ENCODE results near the gene NHLH2. TPM values are rescaled to one million over a fixed set of nuclear protein-coding genes. Genes with fewer than 3 reads are reported as not detected.

The NHLH2 gene
- polyA plus RNA-seq, 1 of the 3 experiments (the other 2 are of a cell fraction) = not detected

DNA sequence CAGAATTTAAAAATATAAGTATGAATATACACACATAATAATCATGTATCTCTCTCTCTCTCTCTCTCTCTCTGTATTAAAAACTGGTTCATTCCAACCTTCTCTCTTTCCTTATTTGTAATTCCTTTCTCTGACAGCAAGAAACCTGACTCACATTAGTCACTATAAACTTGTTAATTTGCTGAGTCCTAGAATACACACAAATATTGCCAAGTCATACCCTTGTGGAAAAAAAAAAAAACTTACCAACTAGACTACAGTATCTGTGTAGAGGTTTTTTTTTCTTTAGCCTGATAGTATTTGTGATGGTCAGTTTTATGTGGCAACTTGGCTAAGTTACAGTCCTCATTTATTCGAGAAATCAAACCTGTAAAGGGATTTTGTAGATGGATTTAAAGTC, 26.3 kb upstream of the NHLH2 start (continued):
- TF ChIP-seq, protein P1, sequence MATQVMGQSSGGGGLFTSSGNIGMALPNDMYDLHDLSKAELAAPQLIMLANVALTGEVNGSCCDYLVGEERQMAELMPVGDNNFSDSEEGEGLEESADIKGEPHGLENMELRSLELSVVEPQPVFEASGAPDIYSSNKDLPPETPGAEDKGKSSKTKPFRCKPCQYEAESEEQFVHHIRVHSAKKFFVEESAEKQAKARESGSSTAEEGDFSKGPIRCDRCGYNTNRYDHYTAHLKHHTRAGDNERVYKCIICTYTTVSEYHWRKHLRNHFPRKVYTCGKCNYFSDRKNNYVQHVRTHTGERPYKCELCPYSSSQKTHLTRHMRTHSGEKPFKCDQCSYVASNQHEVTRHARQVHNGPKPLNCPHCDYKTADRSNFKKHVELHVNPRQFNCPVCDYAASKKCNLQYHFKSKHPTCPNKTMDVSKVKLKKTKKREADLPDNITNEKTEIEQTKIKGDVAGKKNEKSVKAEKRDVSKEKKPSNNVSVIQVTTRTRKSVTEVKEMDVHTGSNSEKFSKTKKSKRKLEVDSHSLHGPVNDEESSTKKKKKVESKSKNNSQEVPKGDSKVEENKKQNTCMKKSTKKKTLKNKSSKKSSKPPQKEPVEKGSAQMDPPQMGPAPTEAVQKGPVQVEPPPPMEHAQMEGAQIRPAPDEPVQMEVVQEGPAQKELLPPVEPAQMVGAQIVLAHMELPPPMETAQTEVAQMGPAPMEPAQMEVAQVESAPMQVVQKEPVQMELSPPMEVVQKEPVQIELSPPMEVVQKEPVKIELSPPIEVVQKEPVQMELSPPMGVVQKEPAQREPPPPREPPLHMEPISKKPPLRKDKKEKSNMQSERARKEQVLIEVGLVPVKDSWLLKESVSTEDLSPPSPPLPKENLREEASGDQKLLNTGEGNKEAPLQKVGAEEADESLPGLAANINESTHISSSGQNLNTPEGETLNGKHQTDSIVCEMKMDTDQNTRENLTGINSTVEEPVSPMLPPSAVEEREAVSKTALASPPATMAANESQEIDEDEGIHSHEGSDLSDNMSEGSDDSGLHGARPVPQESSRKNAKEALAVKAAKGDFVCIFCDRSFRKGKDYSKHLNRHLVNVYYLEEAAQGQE (IDR thresholded peaks at IDR 0.05; ENCODE audit: low read depth, low read length) = no peak
- TF ChIP-seq, protein P2, sequence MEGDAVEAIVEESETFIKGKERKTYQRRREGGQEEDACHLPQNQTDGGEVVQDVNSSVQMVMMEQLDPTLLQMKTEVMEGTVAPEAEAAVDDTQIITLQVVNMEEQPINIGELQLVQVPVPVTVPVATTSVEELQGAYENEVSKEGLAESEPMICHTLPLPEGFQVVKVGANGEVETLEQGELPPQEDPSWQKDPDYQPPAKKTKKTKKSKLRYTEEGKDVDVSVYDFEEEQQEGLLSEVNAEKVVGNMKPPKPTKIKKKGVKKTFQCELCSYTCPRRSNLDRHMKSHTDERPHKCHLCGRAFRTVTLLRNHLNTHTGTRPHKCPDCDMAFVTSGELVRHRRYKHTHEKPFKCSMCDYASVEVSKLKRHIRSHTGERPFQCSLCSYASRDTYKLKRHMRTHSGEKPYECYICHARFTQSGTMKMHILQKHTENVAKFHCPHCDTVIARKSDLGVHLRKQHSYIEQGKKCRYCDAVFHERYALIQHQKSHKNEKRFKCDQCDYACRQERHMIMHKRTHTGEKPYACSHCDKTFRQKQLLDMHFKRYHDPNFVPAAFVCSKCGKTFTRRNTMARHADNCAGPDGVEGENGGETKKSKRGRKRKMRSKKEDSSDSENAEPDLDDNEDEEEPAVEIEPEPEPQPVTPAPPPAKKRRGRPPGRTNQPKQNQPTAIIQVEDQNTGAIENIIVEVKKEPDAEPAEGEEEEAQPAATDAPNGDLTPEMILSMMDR (IDR thresholded peaks at IDR 0.05) = no peak
- TF ChIP-seq, protein P3, sequence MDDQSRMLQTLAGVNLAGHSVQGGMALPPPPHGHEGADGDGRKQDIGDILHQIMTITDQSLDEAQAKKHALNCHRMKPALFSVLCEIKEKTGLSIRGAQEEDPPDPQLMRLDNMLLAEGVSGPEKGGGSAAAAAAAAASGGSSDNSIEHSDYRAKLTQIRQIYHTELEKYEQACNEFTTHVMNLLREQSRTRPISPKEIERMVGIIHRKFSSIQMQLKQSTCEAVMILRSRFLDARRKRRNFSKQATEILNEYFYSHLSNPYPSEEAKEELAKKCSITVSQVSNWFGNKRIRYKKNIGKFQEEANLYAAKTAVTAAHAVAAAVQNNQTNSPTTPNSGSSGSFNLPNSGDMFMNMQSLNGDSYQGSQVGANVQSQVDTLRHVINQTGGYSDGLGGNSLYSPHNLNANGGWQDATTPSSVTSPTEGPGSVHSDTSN (IDR thresholded peaks at IDR 0.05) = no peak
- no peak for TF ChIP-seq FOXJ3 (CRISPR knock-in tag; IDR thresholded peaks at IDR 0.05)
- no peak for TF ChIP-seq SMC3 (IDR thresholded peaks at IDR 0.05; ENCODE audit: low read depth, low read length)
- no peak for TF ChIP-seq RAD21 (IDR thresholded peaks at IDR 0.05; ENCODE audit: low read length)
- no peak for TF ChIP-seq NRF1 (IDR thresholded peaks at IDR 0.05; ENCODE audit: low read depth, low read length)

DNA sequence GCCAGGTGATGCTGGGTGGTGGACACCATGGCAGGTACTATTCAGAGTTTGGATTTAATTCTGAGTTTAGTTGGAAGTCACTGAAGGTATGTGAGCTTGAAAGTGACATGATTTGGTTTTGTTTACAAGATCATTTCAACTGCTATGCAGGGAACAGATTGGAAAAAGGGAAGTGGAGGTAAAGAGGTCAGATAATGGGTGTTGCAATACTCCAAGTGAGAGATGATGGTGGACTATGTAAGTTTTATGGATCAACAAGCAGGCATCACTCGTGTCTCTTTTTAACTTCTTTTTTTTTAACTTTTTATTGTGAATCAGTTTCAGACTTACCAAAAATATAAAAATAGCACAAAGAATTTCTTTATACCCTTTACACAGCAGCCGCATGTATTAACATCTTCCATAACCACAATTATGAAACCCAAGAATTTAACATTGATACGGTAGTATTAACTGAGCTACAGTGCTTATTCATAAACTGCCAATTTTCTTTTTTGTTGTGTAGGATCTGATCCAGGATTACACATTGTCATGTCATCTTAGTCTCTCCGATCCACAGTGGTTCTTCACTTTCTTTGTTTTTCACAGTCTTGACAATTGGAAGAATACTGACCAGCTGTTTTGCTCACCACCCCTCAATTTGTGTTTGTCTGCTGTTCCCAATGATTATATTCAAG, 24.9 kb upstream of the NHLH2 start:
- POLR2A ChIA-PET = no interaction called here
- DNase-seq = no peak

More for the DNA sequence above, 24.9 kb upstream of the NHLH2 start:
- CTCF ChIA-PET = no interaction called here
- H3K9ac ChIP-seq = no peak overlapping the region
- H3K9me3 ChIP-seq = no peaks in the 10 kb centered on the region
- H3K4me2 ChIP-seq = no peak overlapping the region
- no peak overlapping the region for H2AFZ ChIP-seq (ENCODE audit: low read depth)
- WGBS (ENCODE audit: low lambda C conversion rate) = 39% methylated on average over 4 of the region's 4 CpGs
- H4K20me1 ChIP-seq (ENCODE audit: insufficient read depth) = no peaks in the 10 kb centered on the region
- H3F3A ChIP-seq (replicated peaks; ENCODE audit: insufficient read depth) = no peaks in the 10 kb centered on the region
- H3K9me2 ChIP-seq = no peaks in the 10 kb centered on the region
- no peaks in the 10 kb centered on the region for H3K4me1 ChIP-seq (ENCODE audit: control insufficient read depth in 1 of 2, insufficient read depth in 2 of 2, low read depth in 1 of 2, low read length in 1 of 2)
- H3K27me3 ChIP-seq (ENCODE audit: insufficient read depth) = no peaks in the 10 kb centered on the region
- TF ChIP-seq, protein P4, sequence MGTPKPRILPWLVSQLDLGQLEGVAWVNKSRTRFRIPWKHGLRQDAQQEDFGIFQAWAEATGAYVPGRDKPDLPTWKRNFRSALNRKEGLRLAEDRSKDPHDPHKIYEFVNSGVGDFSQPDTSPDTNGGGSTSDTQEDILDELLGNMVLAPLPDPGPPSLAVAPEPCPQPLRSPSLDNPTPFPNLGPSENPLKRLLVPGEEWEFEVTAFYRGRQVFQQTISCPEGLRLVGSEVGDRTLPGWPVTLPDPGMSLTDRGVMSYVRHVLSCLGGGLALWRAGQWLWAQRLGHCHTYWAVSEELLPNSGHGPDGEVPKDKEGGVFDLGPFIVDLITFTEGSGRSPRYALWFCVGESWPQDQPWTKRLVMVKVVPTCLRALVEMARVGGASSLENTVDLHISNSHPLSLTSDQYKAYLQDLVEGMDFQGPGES (IDR thresholded peaks at IDR 0.05; ENCODE audit: low read depth, low read length) = no peak
- TF ChIP-seq POLR2AphosphoS5 (IDR thresholded peaks at IDR 0.05; ENCODE audit: low read depth, low read length) (no peak), MXI1 (IDR thresholded peaks at IDR 0.05; ENCODE audit: low read depth, low read length) (no peak), MEF2A (IDR thresholded peaks at IDR 0.05; ENCODE audit: borderline replicate concordance, low read depth) (no peak), GABPA (IDR thresholded peaks at IDR 0.05; ENCODE audit: low read depth) (no peak), TAF1 (IDR thresholded peaks at IDR 0.05; ENCODE audit: borderline replicate concordance, low read depth, low read length) (no peak), YY1 (IDR thresholded peaks at IDR 0.05; ENCODE audit: low read depth) (no peak), EZH2phosphoT487 (IDR thresholded peaks at IDR 0.05; ENCODE audit: borderline replicate concordance, low read depth) (no peak), TEAD4 (IDR thresholded peaks at IDR 0.05; ENCODE audit: borderline replicate concordance, insufficient read depth) (no peak)
- TF ChIP-seq, protein P1 (IDR thresholded peaks at IDR 0.05; ENCODE audit: low read depth, low read length) = no peak
- TF ChIP-seq, protein P5, sequence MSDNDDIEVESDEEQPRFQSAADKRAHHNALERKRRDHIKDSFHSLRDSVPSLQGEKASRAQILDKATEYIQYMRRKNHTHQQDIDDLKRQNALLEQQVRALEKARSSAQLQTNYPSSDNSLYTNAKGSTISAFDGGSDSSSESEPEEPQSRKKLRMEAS (IDR thresholded peaks at IDR 0.05; ENCODE audit: low read depth) = no peak
- H3K4me3 ChIP-seq (ENCODE audit: low read depth in 2 of 2, low read length in 1 of 2) = no peak overlapping the region
- H3K79me2 ChIP-seq (ENCODE audit: insufficient read depth) = no peaks in the 10 kb centered on the region
- H3K27ac ChIP-seq (ENCODE audit: low read depth in 2 of 2, low read length in 1 of 2) = no peak overlapping the region
- H3K36me3 ChIP-seq (replicated peaks in 1 of 2; ENCODE audit: control insufficient read depth in 1 of 2, insufficient read depth in 2 of 2, low read length in 1 of 2) = no peaks in the 10 kb centered on the region
